ENCODE data around the gene RAB40C.

The RAB40C gene

DNA sequence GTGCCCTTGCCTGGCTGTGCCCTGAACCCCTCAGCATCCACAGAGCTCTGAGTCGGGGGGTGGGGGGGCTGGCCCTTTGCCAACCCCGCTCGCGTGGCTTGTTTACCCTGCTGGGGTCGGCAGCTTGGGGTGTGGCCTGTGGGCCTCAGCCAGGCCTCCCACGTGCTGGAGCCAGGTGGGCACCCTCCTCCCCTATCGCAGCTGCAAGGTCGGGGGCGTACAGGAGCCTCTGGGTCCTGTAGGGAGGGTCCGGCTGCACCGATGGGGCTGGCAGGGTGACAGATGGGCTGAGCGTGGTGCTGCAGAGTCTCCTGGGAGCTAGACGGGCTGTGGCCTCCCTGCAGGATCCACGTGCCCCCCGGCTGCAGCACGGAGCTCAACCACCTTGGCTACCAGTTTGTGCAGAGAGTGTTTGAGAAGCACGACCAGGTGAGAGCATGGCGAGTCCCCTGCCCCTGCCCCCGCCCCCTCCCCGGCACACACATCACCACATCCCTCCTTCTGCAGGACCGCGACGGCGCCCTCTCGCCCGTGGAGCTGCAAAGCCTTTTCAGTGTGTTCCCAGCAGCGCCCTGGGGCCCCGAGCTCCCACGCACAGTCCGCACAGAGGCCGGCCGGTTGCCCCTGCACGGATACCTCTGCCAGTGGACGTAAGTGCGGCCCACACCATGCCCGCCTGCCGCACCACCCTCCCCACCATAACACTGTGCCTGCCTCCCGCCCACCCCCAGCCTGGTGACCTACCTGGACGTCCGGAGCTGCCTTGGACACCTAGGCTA, 81.7 kb downstream of the RAB40C start:
- no peak for DNase-seq

DNA sequence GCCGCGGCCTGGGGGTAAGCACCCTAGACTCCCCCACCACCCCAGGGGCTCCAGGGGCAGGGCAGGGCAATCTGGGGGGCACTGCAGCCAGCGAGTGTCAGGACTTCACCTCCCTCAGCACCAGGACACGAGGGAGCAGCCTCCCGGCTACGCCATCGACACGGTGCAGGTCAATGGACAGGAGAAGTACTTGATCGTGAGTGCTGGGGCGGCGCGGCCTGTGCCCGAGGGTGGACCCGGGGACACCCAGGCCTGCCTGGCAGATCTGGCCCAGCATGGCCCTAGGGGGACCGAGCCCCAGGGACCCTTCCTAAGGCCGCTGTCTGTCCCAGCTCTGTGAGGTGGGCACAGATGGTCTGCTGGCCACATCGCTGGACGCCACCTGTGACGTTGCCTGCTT, 82.5 kb downstream of the RAB40C start:
- DNase-seq, result no peak

- DNase-seq, result no peak
Observed at GRCh38 chr16:672851-673250, 83.0 kb downstream of the RAB40C start.

DNA sequence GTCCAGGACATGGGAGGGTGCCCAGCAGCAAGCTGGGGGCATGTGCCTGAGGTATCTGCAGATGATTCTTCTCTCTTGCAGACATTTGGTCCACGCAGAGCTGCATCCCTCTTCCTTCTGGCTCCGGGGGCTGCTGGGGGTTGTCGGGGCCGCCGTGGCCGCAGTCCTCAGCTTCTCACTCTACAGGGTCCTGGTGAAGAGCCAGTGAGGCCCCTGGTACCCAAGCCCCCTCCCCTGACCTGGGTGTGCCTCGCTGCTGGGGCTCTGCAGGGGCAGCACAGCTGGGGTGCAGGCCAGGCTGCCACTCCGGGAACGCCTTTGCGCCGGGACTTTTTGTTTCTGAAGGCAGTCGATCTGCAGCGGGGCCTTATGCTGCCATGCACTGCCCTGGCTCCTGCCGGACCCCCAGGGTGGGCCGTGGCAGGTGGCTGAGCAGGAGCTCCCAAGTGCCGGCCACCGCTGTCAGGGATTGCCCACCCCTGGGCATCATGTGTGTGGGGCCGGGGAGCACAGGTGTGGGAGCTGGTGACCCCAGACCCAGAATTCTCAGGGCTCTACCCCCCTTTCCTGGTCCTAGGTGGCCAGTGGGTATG, 83.6 kb downstream of the RAB40C start:
- no peak for DNase-seq

- DNase-seq, result no peak
Observed at GRCh38 chr16:674214-674881, 84.5 kb downstream of the RAB40C start.

DNA sequence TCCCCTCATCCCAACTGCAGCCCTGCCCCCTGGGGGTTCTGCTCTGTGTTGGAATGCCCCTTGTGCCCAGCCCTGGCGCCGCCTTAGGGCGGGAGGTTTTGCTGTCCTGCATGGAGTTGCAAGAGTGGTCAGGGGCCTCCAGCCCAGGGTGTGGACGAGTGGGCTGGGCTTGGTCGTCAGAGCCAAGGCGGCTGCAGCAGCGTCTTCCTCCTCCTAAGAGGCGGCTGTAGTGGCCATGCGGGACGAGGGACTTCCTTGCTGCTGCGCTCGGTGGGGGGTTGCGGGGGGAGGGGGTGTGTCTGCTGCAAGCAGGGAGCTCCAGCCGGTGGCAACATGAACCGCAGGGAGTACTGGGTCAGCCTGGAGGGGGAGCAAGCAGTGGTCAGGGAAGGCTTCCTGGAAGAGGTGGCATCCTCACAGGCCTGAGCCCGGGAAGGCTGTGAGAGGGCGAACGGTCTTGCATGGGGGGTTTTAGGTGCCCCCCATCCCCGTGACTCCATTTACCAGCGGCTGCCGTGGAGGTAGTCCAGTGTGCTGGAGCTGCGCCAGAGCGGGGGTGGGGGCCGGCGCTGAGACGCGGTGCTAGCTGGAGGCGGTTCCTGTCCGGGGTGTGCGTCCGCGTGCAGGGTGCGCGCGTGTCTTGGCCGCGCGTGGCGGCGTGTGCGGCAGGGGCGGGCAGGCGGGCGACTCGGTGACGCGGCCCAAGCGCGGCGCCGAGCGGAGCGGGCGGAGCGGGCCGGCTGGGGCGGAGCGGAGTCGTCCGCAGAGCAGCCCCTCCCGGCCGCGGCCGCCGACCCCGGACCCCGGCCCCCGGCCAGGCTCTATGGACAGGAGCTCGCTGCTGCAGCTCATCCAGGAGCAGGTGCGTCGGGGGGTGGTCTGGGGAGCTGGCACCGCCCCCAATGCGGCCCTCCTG, 85.4 kb downstream of the RAB40C start, which contains the start of gene RHBDL1:
Gene RHBDL1, plus strand, starts transcription at position 704 of the 916 bp plus-strand sequence. Its CDS starts 120 bp downstream, at position 824.
- no peak for DNase-seq

DNA sequence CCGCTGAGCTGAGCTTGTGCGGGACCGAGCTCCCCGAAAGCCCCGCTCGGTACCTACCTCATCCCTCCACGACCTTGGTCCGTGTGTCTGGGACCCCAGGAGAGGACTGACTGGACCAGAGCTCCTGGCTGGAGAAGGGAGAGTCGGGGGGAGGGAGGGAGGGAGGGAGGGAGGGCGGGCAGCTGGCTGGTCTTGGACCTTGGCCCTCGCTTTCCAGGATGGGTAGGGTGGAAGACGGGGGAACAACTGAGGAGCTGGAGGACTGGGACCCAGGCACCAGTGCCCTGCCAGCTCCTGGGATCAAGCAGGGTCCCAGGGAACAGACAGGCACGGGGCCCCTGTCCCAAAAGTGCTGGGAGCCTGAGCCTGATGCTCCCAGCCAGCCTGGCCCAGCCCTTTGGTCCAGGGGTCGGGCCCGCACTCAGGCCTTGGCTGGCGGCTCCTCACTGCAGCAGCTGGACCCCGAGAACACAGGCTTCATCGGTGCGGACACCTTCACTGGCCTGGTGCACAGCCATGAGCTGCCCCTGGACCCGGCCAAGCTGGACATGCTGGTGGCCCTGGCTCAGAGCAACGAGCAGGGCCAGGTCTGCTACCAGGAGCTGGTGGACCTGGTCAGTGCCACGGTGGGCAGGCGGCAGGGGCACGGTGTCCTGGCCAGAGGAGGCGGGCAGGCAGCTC, 86.2 kb downstream of the RAB40C start:
- DNase-seq, result no peak

DNA sequence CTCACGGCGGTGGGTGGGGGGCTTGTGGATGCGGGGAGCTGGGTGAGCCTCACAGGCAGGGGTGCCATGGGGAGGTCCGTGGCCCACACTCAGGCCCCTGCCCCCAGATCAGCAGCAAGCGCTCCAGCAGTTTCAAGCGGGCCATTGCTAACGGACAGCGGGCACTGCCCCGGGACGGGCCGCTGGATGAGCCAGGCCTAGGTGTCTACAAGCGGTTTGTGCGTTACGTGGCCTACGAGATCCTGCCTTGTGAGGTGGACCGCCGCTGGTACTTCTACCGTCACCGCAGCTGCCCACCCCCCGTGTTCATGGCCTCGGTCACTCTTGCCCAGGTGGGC, 86.7 kb downstream of the RAB40C start:
- no peak for DNase-seq

DNA sequence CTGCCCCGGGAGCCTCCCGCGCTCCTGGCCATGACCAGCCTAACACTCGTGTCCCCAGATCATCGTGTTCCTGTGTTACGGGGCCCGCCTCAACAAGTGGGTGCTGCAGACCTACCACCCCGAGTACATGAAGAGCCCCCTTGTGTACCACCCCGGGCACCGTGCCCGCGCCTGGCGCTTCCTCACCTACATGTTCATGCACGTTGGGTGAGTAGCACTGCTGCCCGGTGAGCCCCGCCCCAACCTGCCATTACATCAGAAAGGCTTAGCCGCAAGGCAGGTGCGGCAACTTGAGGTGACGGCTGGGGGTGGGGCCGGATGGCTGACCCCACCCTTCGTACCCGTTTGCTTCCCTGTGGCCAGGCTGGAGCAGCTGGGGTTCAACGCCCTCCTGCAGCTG, 87.0 kb downstream of the RAB40C start:
- no peak for DNase-seq

DNA sequence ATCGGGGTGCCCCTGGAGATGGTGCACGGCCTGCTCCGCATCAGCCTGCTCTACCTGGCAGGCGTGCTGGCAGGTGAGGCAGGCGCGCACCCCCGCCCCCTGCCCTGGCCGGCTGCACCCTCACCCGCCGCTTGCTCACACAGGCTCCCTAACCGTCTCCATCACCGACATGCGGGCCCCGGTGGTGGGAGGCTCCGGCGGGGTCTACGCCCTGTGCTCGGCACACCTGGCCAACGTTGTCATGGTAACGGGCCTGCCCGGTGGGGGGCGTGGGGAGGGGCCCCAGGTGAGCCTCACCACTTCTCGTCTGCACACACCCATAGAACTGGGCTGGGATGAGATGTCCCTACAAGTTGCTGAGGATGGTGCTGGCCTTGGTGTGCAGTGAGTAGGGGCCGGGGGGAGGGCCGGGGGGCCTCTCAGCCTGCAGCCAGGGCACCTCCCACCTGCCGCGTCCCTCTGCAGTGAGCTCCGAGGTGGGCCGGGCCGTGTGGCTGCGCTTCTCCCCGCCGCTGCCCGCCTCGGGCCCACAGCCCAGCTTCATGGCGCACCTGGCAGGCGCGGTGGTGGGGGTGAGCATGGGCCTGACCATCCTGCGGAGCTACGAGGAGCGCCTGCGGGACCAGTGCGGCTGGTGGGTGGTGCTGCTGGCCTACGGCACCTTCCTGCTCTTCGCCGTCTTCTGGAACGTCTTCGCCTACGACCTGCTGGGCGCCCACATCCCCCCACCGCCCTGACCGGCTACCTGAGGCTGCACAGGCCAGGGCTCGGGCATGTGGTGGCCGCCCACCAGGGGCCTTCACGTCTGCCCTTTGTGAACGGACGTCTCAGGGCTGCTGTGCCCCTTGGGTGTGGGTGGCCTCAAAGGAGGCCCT, 87.7 kb downstream of the RAB40C start:
- no peak for DNase-seq

DNA sequence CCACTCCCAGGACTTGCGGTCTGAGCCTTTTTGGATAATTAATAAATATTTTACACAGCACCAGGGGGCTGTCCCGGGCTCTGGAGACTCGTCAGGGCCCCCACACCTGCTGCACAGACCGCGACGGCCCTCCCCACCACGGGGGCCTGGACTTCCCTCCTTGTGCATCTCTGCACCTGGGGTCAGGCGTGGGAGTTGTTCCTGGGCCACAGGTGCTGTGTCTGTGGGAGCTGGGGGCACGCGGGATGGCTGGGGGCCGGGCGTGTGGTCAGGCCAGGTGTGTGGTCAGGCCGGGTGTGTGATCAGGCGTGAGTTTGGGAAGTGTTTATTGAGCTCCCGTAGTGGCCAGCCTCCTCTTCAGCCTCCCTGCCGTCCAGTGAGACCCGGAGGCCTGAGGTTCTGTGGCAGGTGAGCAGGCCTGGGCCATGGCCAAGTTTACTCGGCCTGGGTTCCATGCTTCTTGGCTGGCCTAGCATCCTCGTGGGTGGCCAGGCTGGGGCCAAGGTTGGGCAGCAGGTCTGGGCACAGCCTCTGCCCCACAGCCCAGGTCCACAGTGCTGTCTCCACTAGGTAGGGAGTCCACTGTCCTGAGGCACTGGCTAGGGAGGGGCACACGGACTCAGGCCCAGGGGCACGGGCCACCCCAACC, 88.5 kb downstream of the RAB40C start:
- no peak for DNase-seq
